GM06990 (cell line): ENCODE data around the gene WEE2.

Experiments used
- DNase-seq: peaks from one replicate; pipeline ENCODE4 v3.0.0-alpha.2; 2011; ENCODE audit not compliant: insufficient read length; ENCODE audit errors: extremely low read depth
- H3K27me3 ChIP-seq: replicated peaks from 2 replicates; pipeline ENCODE4 v1.6.0; 2011; ENCODE audit warnings: low read length; ENCODE audit not compliant: control insufficient read depth, insufficient read depth
- H3K36me3 ChIP-seq: 2 replicates; pipeline ENCODE4 v1.5.1; 2011; ENCODE audit warnings: low read length; ENCODE audit not compliant: control insufficient read depth, insufficient read depth
- H3K4me3 ChIP-seq: replicated peaks from 2 replicates; pipeline ENCODE4 v1.5.1; 2011; ENCODE audit warnings: low read depth, mild to moderate bottlenecking, control low read depth, low read length
- CTCF ChIP-seq: IDR thresholded peaks from 2 replicates; pipeline ENCODE4 v1.5.1; 2011; ENCODE audit warnings: low read length, control low read depth, mild to moderate bottlenecking, inconsistent platforms; ENCODE audit not compliant: insufficient read depth, poor library complexity, severe bottlenecking

WEE2 gene

DNA sequence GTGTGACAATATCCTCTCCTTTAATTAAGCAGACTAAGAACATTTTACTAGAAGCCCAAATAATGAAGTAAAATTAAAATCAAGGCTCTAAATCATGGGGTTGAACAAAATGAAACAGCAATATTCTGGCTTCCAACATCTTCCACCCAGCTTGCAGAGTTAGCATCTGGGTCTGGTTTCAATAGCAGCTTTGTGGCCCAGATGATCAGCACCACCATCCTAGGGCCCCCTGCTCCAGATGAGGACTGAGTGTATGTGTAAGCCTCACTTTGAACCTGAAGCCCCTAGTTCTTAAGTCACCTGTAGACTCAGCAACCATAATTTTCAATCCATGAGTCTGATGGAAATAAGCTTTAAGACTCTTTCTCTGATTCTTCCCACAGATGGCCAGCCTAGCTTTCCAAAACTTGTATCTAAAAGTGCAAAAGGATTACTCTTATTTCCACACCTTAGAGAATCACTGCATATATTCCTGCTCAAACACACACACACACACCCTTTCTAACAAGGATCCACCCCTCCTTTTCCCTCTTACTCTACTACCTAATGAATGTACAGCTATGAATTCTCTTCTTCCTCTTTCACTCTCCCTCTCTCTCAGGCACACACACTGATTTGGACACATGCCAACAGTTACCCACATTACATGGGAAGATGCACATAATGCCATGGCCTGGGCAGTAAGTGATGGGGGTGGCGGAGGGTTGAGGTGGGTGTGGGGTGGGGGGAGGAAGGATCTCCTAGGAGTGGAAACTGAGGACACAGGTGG lies 9.7 kb upstream of the WEE2 start:
- Histone ChIP-seq H3K4me3 (no peak overlapping the region), H3K27me3 (no peaks in the 10 kb centered on the region), H3K36me3 (no peaks in the 10 kb centered on the region)
- no peak for DNase-seq
- no peak for TF ChIP-seq CTCF

DNA sequence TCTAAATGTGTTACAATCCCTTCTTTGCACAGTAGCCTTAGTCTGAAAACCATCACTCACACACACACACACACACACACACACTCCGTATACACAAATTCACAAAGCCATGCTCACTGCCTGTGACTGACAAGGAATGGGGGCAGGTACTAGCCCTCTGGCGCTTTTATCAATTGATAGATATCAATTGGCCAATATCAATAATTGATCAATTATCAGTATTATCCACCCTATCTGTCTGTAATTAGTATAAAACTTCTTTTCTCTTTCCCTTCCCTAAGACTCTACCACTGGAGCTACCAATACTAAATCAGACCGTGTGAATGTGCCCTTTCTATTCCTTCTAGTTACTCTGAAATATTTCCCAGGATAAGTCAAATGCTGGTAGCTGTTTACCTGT lies 8.3 kb upstream of the WEE2 start:
- Histone ChIP-seq H3K27me3 (no peaks in the 10 kb centered on the region), H3K4me3 (no peak overlapping the region), H3K36me3 (no peaks in the 10 kb centered on the region)
- TF ChIP-seq CTCF = no peak
- no peak for DNase-seq

DNA sequence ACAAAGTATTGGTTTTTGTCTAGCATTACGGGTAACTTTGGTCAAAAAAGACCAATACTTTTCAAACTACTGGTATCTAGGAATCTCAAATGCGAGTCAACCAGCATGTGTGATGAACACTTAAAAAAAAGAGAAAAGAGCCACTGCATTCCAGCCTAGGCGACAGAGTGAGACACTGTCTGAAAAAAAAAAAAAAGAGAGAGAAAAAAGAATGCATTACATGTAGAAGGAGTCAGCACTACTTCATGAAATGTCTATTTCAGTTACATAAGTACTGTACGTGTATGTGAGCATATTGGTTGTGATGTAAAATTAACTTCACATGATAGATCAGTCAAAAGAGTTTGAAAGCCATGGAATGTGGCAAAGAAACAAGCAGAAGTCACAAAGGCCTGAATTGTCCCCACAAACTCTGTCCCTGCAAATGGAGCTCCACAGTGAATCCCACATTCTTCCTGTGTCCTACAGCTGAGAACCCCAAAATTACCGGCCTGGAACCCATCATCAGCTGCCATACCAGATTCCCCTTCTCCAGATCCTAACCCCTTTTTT lies 7.8 kb upstream of the WEE2 start:
- H3K27me3 ChIP-seq = no peaks in the 10 kb centered on the region
- H3K4me3 ChIP-seq = peak overlapping the region; percentile 75

GRCh38 chr7:141700848-141701371 lies 7.2 kb upstream of the WEE2 start:
- TF ChIP-seq CTCF = no peak
- DNase-seq = peak; percentile 24
- Histone ChIP-seq H3K36me3 (no peaks in the 10 kb centered on the region), H3K4me3 (peak overlapping the region; percentile 75), H3K27me3 (no peaks in the 10 kb centered on the region)

More for the DNA sequence above, 7.8 kb upstream of the WEE2 start:
- H3K36me3 ChIP-seq = no peaks in the 10 kb centered on the region
- TF ChIP-seq CTCF = no peak
- DNase-seq = no peak

DNA sequence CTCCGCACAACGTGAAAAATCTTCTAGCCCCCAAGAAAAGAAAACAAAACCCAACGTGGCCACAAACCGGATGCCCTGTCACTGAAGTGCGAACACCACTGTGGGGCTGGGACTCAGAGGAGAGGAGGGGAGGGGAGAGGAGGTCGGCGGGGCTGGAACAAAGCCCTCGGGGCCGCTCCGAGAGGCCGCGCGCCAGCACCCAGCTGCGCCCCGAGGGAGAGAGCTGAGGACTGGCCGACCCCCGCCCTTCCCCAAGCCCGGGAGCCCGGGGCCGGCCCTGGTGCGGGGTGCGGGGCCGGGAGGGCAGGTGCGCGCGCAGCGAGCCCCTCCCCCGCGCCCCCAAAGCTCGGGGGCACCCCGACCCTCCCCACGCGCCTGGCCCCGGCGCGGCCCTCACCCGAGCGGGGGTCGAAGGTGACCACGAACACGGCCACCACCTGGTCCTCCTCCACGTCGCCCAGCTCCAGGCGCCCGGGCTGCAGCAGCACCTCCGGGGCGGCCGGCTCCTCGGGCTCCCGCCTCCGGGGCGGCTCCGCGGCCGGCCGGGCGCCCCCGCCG lies 6.6 kb upstream of the WEE2 start:
- peak; percentile 79 for DNase-seq
- Histone ChIP-seq H3K36me3 (no peaks in the 10 kb centered on the region), H3K4me3 (peak overlapping the region; percentile 75), H3K27me3 (no peaks in the 10 kb centered on the region)
- TF ChIP-seq CTCF = no peak
